ENCODE data around the gene ZC3H13. TPM values are rescaled to one million over a fixed set of nuclear protein-coding genes. Genes with fewer than 3 reads are reported as not detected.

The ZC3H13 gene
- total RNA-seq, 6 experiments from 2014 or later = 31.8 to 40.1 (median 35.6) TPM

DNA sequence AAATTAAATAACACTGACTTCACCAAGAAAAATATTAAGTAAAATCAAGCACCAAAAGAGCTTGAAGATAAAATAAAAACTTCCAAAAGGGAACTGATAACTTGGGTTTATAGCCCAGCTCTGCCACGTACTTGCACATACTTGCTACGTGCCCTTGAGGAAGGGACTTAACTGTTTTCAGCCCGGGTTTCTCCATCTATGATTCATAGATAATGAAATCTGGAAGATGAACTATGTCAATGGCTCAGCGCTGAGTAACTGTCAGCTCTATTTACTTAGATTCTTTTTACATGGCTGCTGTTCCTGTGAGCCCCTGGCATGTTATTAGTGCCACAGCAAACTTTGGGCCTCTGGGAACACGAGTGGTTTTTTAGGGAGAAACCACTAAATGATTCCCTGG is 9.6 kb upstream of the ZC3H13 start:
- Mint-ChIP-seq H3K4me1 (ENCODE audit: low read depth) (peaks cover 20% of the 10 kb centered on the region), H3K36me3 (ENCODE audit: low read depth) (no peaks in the 10 kb centered on the region), H3K27me3 (ENCODE audit: insufficient read depth) (no peaks in the 10 kb centered on the region; the same call in 1 of the 2 replicates), H3K4me3 (no peak overlapping the region), H3K9me3 (no peaks in the 10 kb centered on the region), H3K27ac (peak overlapping the region; percentile 67; the same call in 1 of the 2 replicates)
- TF ChIP-seq CTCF (IDR thresholded peaks at IDR 0.05) = no peak
- DNase-seq = peak; percentile 63

GRCh38 chr13:46059405-46059804 is 6.9 kb upstream of the ZC3H13 start:
- DNase-seq = no peak
- Mint-ChIP-seq H3K4me1 (ENCODE audit: low read depth) (peaks cover 29% of the 10 kb centered on the region), H3K4me3 (no peak overlapping the region), H3K36me3 (ENCODE audit: low read depth) (no peaks in the 10 kb centered on the region), H3K27ac (no peak overlapping the region), H3K9me3 (no peaks in the 10 kb centered on the region), H3K27me3 (ENCODE audit: insufficient read depth) (no peaks in the 10 kb centered on the region; the same call in 1 of the 2 replicates)
- no peak for TF ChIP-seq CTCF (IDR thresholded peaks at IDR 0.05)

DNA sequence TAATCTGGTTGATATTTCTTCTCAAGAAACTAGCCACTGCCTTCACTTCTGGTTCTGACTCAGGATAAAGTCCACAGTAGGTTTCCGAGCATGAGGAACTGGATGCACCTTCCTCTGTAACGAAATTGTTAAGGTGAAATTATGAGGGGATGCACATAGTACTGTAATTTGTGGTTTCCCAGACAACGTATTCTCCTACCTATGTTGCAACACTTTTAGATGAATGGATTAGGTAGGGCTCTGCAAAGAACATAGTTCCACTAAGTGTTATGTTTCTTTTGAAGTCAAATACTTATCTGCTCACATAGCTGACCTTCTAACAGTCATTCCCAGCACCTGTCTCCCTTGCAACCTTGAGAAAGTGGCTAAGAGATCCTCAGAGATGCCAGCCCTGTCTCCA is 5.7 kb upstream of the ZC3H13 start:
- no peak overlapping the region for H3K27ac Mint-ChIP-seq
- H3K27me3 Mint-ChIP-seq (ENCODE audit: insufficient read depth) = no peaks in the 10 kb centered on the region; the same call in 1 of the 2 replicates
- no peak overlapping the region for H3K4me3 Mint-ChIP-seq

DNA sequence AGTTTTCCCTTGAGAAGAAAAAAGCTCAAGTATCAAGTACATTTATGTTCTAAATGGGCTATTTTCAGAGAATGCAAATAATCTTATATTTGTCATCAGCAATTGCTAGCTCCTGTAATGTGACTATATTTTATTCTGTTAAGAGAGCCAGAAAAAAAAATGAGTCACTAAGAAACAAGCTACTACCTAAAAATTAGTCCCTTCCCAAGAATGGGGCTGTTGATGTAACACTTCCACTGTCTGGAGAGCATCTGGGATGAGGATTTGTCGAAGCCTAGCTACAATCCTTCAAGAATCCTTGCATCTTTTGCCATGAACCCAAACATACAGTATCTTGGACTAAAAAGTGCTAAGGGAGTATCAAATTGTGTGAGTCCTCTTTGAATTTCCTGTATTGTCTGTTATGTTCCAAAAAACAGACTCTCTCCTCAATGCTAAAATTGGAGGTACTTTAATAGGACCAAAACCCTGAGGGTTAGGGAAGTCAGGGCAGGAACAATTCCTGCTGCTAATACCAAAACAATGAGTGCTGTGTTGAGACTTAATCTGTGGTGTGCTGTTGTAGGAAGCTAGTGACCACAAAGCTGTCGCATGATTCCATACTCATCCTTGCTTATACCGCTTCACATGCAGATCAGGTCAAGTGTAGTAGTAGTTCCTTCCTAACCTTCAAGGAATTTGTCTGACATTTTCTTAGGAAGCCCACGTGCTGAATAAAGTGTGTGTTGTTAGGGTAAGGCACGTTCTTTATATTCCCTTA is 4.9 kb upstream of the ZC3H13 start:
- peak; percentile 25 for DNase-seq
- Mint-ChIP-seq H3K27me3 (ENCODE audit: insufficient read depth) (peaks cover under 1% of the 10 kb centered on the region; the same call in 1 of the 2 replicates), H3K27ac (peak overlapping the region; percentile 48), H3K36me3 (ENCODE audit: low read depth) (no peaks in the 10 kb centered on the region), H3K4me1 (ENCODE audit: low read depth) (peaks cover 38% of the 10 kb centered on the region), H3K4me3 (no peak overlapping the region), H3K9me3 (no peaks in the 10 kb centered on the region)
- TF ChIP-seq CTCF (IDR thresholded peaks at IDR 0.05) = no peak

More for the DNA sequence above, 5.7 kb upstream of the ZC3H13 start:
- no peaks in the 10 kb centered on the region for H3K9me3 Mint-ChIP-seq
- TF ChIP-seq CTCF (IDR thresholded peaks at IDR 0.05) = no peak
- no peak for DNase-seq
- H3K4me1 Mint-ChIP-seq (ENCODE audit: low read depth) = peaks cover 35% of the 10 kb centered on the region
- H3K36me3 Mint-ChIP-seq (ENCODE audit: low read depth) = no peaks in the 10 kb centered on the region

GRCh38 chr13:46053162-46054012 is 841 bp upstream of the ZC3H13 start:
- Mint-ChIP-seq H3K36me3 (ENCODE audit: low read depth) (no peaks in the 10 kb centered on the region), H3K4me1 (ENCODE audit: low read depth) (peaks cover 44% of the 10 kb centered on the region), H3K9me3 (no peaks in the 10 kb centered on the region), H3K27ac (peak overlapping the region; percentile 98), H3K27me3 (ENCODE audit: insufficient read depth) (peaks cover 3% of the 10 kb centered on the region), H3K4me3 (peak overlapping the region; percentile 96)
- TF ChIP-seq CTCF (IDR thresholded peaks at IDR 0.05) = no peak
- DNase-seq = no peak

All from HFFc6 (cell line).